Spleen (tissue), 11 donors: ENCODE data around the gene MYO1G. TPM values are rescaled to one million over a fixed set of nuclear protein-coding genes. Genes with fewer than 3 reads are reported as not detected.
"Not testable (repeated sequence)": the region's sequence is repeated elsewhere in the genome, so short reads cannot be mapped to it uniquely, and the experiment has no call there.

Source experiments
- DNase-seq: peaks from one replicate; pipeline ENCODE4 v3.0.0-alpha.2; 2020
- H3K27ac ChIP-seq, 8 donors: fragments of 200-600 bp; sonication (generic) in 7 of 8; 1 replicate in 4 of 8; 2 replicates in 4 of 8; pipeline versions ENCODE4 v1.5.0 to v1.8.0; 2016 to 2021; ENCODE audit warnings: inconsistent platforms in 4 of 8, mild to moderate bottlenecking in 4 of 8, moderate library complexity in 1 of 8
- H3K27me3 ChIP-seq, 7 donors: fragments of 200-600 bp; sonication (generic) in 6 of 7; replicated peaks in 1 of 7; 1 replicate in 4 of 7; 2 replicates in 3 of 7; pipeline versions ENCODE4 v1.5.0 to v1.8.0; 2016 to 2021; ENCODE audit warnings: inconsistent platforms in 3 of 7, mild to moderate bottlenecking in 1 of 7
- H3K36me3 ChIP-seq, 6 donors: fragments of 200-600 bp; sonication (generic) in 5 of 6; 1 replicate in 4 of 6; 2 replicates in 2 of 6; pipeline versions ENCODE4 v1.5.0 to v1.8.0; 2016 to 2021; ENCODE audit warnings: inconsistent platforms in 2 of 6
- H3K4me1 ChIP-seq, 6 donors: fragments of 200-600 bp; sonication (generic) in 5 of 6; 1 replicate in 3 of 6; 2 replicates in 3 of 6; pipeline versions ENCODE4 v1.5.0 to v1.8.0; 2016 to 2021; ENCODE audit warnings: inconsistent platforms in 3 of 6
- H3K4me3 ChIP-seq, 8 donors: fragments of 200-600 bp; sonication (generic) in 7 of 8; 1 replicate in 4 of 8; 2 replicates in 4 of 8; pipeline versions ENCODE4 v1.5.0 to v1.8.0; 2016 to 2021; ENCODE audit warnings: inconsistent platforms in 4 of 8, mild to moderate bottlenecking in 4 of 8, moderate library complexity in 2 of 8
- H3K9me3 ChIP-seq, 8 donors: fragments of 200-600 bp; sonication (generic) in 7 of 8; 1 replicate in 4 of 8; 2 replicates in 4 of 8; pipeline versions ENCODE4 v1.5.0 to v1.8.0; 2016 to 2021; ENCODE audit warnings: inconsistent platforms in 4 of 8
- POLR2A ChIP-seq, 3 donors: fragments of 450-650 bp; IDR thresholded peaks; one replicate each; pipeline ENCODE4 v1.5.1; 2017; ENCODE audit warnings: antibody characterized with exemption in 3 of 3, mild to moderate bottlenecking in 1 of 3
- POLR2AphosphoS5 ChIP-seq, 3 donors: sonication (generic); formaldehyde crosslinking; IDR thresholded peaks; one replicate each; pipeline ENCODE4 v1.5.1; 2017; ENCODE audit warnings: antibody characterized with exemption in 3 of 3
- WGBS, 5 donors: extraction: QIAGEN DNeasy Blood & Tissue Kit in 3 of 5; methylation state at CpG; one replicate each; pipeline versions ENCODE4 v1.1.5 to v1.1.7; 2013 to 2018; 5-methylcytosine and 5-hydroxymethylcytosine counted together
- intact Hi-C: fragments of 100-400 bp; cut with DNase I; formaldehyde crosslinking; loops from one replicate; pipeline ENCODE4 v1.15.0; 2023; ENCODE audit warnings: low total_unique reads
- polyA plus RNA-seq, 3 donors: library from polyadenylated mRNA; stranded (reverse); fragments of 200-250 nt; gene quantifications; one replicate each; pipeline ENCODE4 v1.2.1, GENCODE V29; 2013
- total RNA-seq, 7 donors: library from RNA; depleted of rRNA in 3 of 7; stranded (reverse); fragments of >200 nt in 3 of 7; fragmentation: NEBNext Ultra II Directional in 4 of 7; extraction: Animal tissue kit (Norgen Biotek cat#: 25700) in 4 of 7; gene quantifications; one replicate each; pipeline versions ENCODE4 v1.1.0 to v1.2.1, GENCODE V29; 2016 to 2021
- TF ChIP-seq, protein P1 (sequence below), 11 experiments: fragments of 200-600 bp in 7 of 11; fragments of 450-650 bp in 4 of 11; sonication (generic) in 4 of 11; IDR thresholded peaks in 8 of 11; conservative IDR thresholded peaks in 3 of 11; 1 replicate in 7 of 11; 2 replicates in 4 of 11; pipeline versions ENCODE4 v1.4.0 to v1.8.0; 2016 to 2021; ENCODE audit warnings: antibody characterized with exemption in 11 of 11, inconsistent platforms in 4 of 11, mild to moderate bottlenecking in 1 of 11
- donor health status: healthy with polysubstance abuse.
- donor health status: DM: no; HTN: no; CAD: no; lungs with moderate emphysema.
- donor health status: DM: no; HTN: no; CAD: no.
- donor health status: Bipolar disorder and iron deficiency.
- donor health status: healthy.
- donor health status: DM: no; HTN: no; CAD: no.
- donor health status: DM: yes; HTN: yes; CAD: no.

Gene MYO1G
- total and polyA plus RNA-seq, 10 donors: 27.9 to 68.6 (median 59.1) TPM

DNA sequence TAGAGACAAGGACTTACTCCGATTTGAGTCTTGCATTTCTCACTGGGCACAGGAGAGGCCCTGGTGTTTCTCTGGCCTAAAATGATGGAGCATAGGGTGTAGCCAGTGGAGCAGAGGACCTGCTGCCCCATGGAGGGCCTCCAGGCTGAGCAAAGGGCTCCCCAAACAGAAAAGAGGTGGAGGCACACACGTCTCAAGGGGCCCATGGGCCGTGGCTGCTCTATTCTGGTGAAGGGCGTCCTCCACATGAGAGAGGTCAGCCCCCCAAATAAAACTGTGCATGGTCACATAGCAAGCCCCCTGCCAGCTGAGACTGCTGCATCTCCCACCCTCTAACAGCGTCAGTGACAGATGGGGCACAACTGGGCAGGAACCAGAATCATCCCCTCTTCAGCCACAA is 41.4 kb downstream of the MYO1G start:
- intact Hi-C loops: no loop called here
- H3K36me3 ChIP-seq: no peaks in the 10 kb centered on the region
- no peaks in the 10 kb centered on the region for H3K4me1 ChIP-seq
- WGBS, 5 donors: 68 to 87% (median 75%) methylated on average over 2 to 5 of the region's 5 CpGs
- peaks cover 0 to 3% (median 0%) of the 10 kb centered on the region in 7 donors for H3K27me3 ChIP-seq
- H3K27ac ChIP-seq: no peak overlapping the region
- no peaks in the 10 kb centered on the region for H3K9me3 ChIP-seq
- no peak for DNase-seq
- no peak overlapping the region for H3K4me3 ChIP-seq
- TF ChIP-seq POLR2A (IDR thresholded peaks at IDR 0.05): no peak
- no peak for TF ChIP-seq POLR2AphosphoS5 (IDR thresholded peaks at IDR 0.05)
- TF ChIP-seq, protein P1, sequence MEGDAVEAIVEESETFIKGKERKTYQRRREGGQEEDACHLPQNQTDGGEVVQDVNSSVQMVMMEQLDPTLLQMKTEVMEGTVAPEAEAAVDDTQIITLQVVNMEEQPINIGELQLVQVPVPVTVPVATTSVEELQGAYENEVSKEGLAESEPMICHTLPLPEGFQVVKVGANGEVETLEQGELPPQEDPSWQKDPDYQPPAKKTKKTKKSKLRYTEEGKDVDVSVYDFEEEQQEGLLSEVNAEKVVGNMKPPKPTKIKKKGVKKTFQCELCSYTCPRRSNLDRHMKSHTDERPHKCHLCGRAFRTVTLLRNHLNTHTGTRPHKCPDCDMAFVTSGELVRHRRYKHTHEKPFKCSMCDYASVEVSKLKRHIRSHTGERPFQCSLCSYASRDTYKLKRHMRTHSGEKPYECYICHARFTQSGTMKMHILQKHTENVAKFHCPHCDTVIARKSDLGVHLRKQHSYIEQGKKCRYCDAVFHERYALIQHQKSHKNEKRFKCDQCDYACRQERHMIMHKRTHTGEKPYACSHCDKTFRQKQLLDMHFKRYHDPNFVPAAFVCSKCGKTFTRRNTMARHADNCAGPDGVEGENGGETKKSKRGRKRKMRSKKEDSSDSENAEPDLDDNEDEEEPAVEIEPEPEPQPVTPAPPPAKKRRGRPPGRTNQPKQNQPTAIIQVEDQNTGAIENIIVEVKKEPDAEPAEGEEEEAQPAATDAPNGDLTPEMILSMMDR (IDR thresholded peaks at IDR 0.05 in 8 of 11, conservative IDR thresholded peaks at IDR 0.05 in 3 of 11): no peak

GRCh38 chr7:44936322-44936721 is 42.5 kb downstream of the MYO1G start:
- 76 to 88% (median 78%) methylated on average over 5 of the region's 5 CpGs for WGBS, 5 donors
- intact Hi-C loops: no loop called here
- no peak for DNase-seq

DNA sequence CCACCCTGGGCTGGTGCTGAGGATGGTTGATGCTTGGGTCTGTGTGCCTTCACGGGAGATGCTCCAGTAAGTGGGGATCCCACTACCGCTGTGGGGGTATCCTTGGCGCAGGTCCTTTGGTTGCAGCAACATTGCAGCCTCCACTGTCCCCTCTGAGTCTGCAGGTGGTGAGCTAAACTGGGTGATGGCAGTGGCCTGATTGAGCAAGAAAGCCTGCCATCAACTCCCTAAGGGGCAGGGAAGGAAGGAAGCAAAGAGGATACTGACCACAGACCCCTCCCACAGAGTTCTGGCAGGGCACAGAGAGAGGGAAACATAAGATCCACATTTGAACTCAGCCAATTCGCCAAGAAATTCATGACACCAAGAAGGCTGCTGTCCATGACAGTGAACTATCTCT is 43.2 kb downstream of the MYO1G start:
- intact Hi-C loops: no loop called here
- Histone ChIP-seq H3K27me3 (peaks cover 0 to 5% (median 0%) of the 10 kb centered on the region in 7 donors), H3K4me3 (no peak overlapping the region), H3K9me3 (no peaks in the 10 kb centered on the region), H3K27ac (no peak overlapping the region), H3K36me3 (no peaks in the 10 kb centered on the region), H3K4me1 (no peaks in the 10 kb centered on the region)
- TF ChIP-seq, protein P1 (IDR thresholded peaks at IDR 0.05 in 8 of 11, conservative IDR thresholded peaks at IDR 0.05 in 3 of 11): no peak
- no peak for TF ChIP-seq POLR2AphosphoS5 (IDR thresholded peaks at IDR 0.05)
- 48 to 87% (median 68%) methylated on average over 4 of the region's 4 CpGs for WGBS, 5 donors
- no peak for DNase-seq

More at GRCh38 chr7:44936322-44936721, 42.5 kb downstream of the MYO1G start:
- H3K27ac ChIP-seq: no peak overlapping the region
- H3K27me3 ChIP-seq: peaks cover 0 to 3% (median 0%) of the 10 kb centered on the region in 7 donors
- TF ChIP-seq, protein P1 (IDR thresholded peaks at IDR 0.05 in 8 of 11, conservative IDR thresholded peaks at IDR 0.05 in 3 of 11): no peak
- no peak for TF ChIP-seq POLR2A (IDR thresholded peaks at IDR 0.05)
- TF ChIP-seq POLR2AphosphoS5 (IDR thresholded peaks at IDR 0.05): no peak
- no peaks in the 10 kb centered on the region for H3K4me1 ChIP-seq
- H3K4me3 ChIP-seq: no peak overlapping the region
- no peaks in the 10 kb centered on the region for H3K9me3 ChIP-seq
- no peaks in the 10 kb centered on the region for H3K36me3 ChIP-seq

DNA sequence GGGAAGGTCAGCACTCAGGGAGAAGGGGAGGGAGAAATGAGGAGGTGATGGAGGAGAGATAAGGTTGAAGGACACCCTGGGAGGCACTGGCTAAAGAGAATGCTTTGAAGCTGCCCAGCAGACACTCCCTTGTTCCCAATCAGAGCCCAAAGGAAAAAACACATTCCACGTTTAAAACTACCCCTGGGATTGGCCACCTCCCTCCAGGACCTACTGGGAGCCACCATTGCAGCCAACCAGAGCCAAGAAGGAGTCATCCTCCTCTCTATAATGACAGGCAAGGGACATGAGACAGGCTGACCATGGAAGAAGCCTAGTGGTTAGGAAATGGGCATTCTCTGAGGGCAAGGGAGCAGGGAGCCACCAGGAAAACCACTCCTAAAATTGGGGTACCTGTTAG is 43.8 kb downstream of the MYO1G start:
- TF ChIP-seq POLR2A (IDR thresholded peaks at IDR 0.05): no peak
- TF ChIP-seq, protein P1 (IDR thresholded peaks at IDR 0.05 in 8 of 11, conservative IDR thresholded peaks at IDR 0.05 in 3 of 11): no peak
- TF ChIP-seq POLR2AphosphoS5 (IDR thresholded peaks at IDR 0.05): no peak
- peaks cover 0 to 7% (median 0%) of the 10 kb centered on the region in 7 donors for H3K27me3 ChIP-seq
- H3K4me1 ChIP-seq: no peaks in the 10 kb centered on the region
- H3K36me3 ChIP-seq: no peaks in the 10 kb centered on the region
- H3K4me3 ChIP-seq: no peak overlapping the region
- peaks cover 0 to 2% (median 0%) of the 10 kb centered on the region in 8 donors for H3K9me3 ChIP-seq
- H3K27ac ChIP-seq: no peak overlapping the region
- DNase-seq: no peak
- WGBS, 5 donors: 27 to 44% (median 36%) methylated on average over 1 of the region's 1 CpG
- intact Hi-C loops: no loop called here

GRCh38 chr7:44934510-44934909 is 44.3 kb downstream of the MYO1G start:
- H3K27ac ChIP-seq, H3K4me1 ChIP-seq, DNase-seq, H3K36me3 ChIP-seq, H3K9me3 ChIP-seq, H3K27me3 ChIP-seq, H3K4me3 ChIP-seq, intact Hi-C loops: not testable (repeated sequence)
- WGBS, 5 donors: 65 to 94% (median 87%) methylated on average over 5 of the region's 5 CpGs
